ENCODE measurements around the gene LSM12.

LSM12 gene

DNA sequence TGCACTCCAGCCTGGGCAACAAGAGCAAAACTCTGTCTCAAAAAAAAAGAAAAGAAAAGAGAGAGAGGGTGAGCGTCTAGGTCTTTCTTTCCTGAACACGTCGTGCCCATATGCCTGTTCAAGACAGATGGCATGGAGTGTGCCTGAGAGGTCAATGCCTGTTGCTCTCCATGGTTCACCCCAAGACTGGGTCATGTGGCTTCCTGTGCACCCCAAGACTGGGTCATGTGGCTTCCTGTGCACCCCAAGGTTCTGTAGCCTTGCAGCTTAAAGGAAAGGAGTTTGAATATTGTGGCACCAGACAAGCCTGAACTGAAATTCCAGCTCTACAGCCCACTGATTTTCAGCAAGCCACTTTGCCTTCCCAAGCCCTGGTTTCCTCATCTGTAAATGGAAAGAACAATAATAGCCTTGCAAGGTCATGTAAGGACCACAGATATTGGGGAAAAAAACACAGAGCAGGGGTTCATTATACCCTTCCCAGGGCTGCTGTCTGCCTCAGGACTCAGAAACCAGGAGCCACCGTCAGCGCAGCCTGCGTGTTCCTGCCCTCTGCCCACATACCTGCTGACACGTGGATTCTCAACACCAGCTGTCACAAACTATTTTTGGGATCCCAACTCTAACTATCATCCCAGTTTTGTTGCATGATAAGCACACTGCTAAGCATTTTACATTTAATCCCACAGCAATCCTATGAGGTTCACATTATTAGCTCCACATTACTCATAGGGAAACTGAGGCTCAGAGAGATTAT is 80.1 kb downstream of the LSM12 start:
- DNase-seq (ENCODE audit: low read depth), result no peak

- no peak for DNase-seq (ENCODE audit: low read depth)
Measured at GRCh38 chr17:43984521-43984920, 82.0 kb downstream of the LSM12 start.
